Ishikawa (cell line): ENCODE results near the gene CTNND2.

ENCODE experiments used
- CEBPB ChIP-seq: IDR thresholded peaks from 2 replicates; pipeline ENCODE4 v1.6.1; 2012
- EGR1 ChIP-seq: IDR thresholded peaks from 2 replicates; pipeline ENCODE4 v1.6.1; 2012
- EP300 ChIP-seq: IDR thresholded peaks from 2 replicates; pipeline ENCODE4 v1.6.1; 2012; ENCODE audit warnings: borderline replicate concordance
- RAD21 ChIP-seq: IDR thresholded peaks from 2 replicates; pipeline ENCODE4 v1.6.1; 2012; ENCODE audit warnings: low read depth
- REST ChIP-seq: IDR thresholded peaks from 2 replicates; pipeline ENCODE4 v1.6.1; 2012; ENCODE audit warnings: low read depth, mild to moderate bottlenecking
- TCF12 ChIP-seq: IDR thresholded peaks from 2 replicates; pipeline ENCODE4 v1.6.1; 2012; ENCODE audit warnings: low read depth

- TF ChIP-seq REST (no peak), CEBPB (no peak), EGR1 (no peak), RAD21 (no peak), EP300 (no peak), TCF12 (no peak)
These were observed 747.1 kb downstream of the CTNND2 start for GRCh38 chr5:11157132-11157531.
